Neural progenitor cell (in vitro differentiated cells): ENCODE results near the gene DUS1L.

Source experiments
- CTCF ChIP-seq: fragments of 200-600 bp; sonication (generic); IDR thresholded peaks from 2 replicates; pipeline ENCODE4 v1.5.1; 2017; ENCODE audit warnings: antibody characterized with exemption, mild to moderate bottlenecking
- EZH2 ChIP-seq: fragments of 200-600 bp; sonication (generic); IDR thresholded peaks from 2 replicates; pipeline ENCODE4 v1.6.1; 2017; ENCODE audit warnings: antibody characterized with exemption, mild to moderate bottlenecking, moderate library complexity
- EZH2phosphoT487 ChIP-seq: fragments of 200-600 bp; sonication (generic); IDR thresholded peaks from 2 replicates; pipeline ENCODE4 v1.6.1; 2017; ENCODE audit warnings: antibody characterized with exemption

GRCh38 chr17:82080789-82081464 is 15.3 kb upstream of the DUS1L start:
- TF ChIP-seq CTCF (no peak), EZH2 (no peak), EZH2phosphoT487 (no peak)
